Measurements from ENCODE around the gene PRKG1.

The PRKG1 gene

DNA sequence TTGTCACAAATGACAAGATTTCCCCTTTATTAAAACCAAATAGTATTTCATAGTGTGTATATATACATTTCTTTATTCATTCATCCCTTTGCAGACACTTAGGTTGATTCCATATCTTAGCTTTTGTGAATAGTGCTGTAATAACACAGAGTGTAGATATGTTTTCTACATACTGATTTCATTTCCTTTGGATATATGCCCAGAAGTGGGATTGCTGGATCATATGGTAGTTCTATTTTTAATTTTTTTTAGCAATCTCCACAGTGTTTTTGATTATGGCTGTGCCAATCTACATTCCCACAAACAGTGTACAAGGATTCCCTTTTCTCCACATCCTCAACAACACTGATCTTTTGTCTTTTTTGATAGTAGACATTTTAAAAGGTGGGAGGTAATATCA lies 578.7 kb downstream of the PRKG1 start:
- H3K27me3 Mint-ChIP-seq (ENCODE audit: low read depth), result peaks cover 3% of the 10 kb centered on the region
- H3K4me1 Mint-ChIP-seq (ENCODE audit: low read depth), result no peaks in the 10 kb centered on the region
- H3K27ac Mint-ChIP-seq, result no peak overlapping the region
- no peaks in the 10 kb centered on the region for H3K36me3 Mint-ChIP-seq (ENCODE audit: low read depth)
- H3K4me3 Mint-ChIP-seq, result no peak overlapping the region
- DNase-seq (ENCODE audit: low spot score), result no peak
- H3K9me3 Mint-ChIP-seq, result no peaks in the 10 kb centered on the region

DNA sequence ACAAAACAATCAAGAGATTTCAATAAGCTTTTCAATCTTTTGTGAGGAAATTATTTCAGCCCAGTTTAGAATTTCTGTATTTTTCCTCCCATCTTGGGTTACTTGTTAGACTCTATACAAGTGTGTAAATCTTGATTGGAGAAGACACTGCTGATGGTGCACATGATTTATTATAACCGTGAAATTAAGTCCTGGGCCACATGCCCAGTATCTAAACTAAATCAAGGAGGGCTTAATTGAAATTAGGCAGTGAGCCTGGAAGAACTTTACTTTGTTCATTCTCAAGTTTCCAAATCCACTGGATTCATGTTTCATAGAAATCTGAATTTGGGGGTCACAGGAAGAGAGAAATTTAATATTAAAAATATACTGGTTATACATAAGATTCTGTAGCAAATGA lies 580.6 kb downstream of the PRKG1 start:
- no peak for DNase-seq (ENCODE audit: low spot score)
- Mint-ChIP-seq H3K4me1 (ENCODE audit: low read depth) (no peaks in the 10 kb centered on the region), H3K4me3 (no peak overlapping the region), H3K36me3 (ENCODE audit: low read depth) (no peaks in the 10 kb centered on the region), H3K9me3 (no peaks in the 10 kb centered on the region), H3K27ac (no peak overlapping the region), H3K27me3 (ENCODE audit: low read depth) (peaks cover 3% of the 10 kb centered on the region)

DNA sequence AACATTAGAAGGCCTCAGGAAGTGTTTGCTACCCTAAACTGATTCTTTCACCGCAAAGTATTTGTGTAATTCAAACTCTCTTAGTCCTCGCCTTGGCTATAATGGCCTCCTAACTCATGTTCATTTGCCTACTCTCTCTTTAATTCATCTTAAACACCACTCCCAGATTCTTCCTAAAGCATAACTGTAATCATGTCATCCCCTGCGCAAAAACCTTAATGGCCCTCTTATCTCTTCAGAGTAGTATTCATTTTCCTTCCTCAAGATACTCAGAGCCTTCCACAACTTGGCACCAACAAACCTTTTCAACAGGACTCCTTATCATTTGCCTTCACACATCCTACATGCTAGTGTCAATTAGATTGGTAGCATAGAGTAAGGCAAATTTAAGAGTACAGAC lies 582.2 kb downstream of the PRKG1 start:
- Mint-ChIP-seq H3K9me3 (no peaks in the 10 kb centered on the region), H3K27me3 (ENCODE audit: low read depth) (peaks cover 3% of the 10 kb centered on the region), H3K36me3 (ENCODE audit: low read depth) (no peaks in the 10 kb centered on the region), H3K4me3 (no peak overlapping the region), H3K4me1 (ENCODE audit: low read depth) (no peaks in the 10 kb centered on the region), H3K27ac (no peak overlapping the region)
- no peak for DNase-seq (ENCODE audit: low spot score)

DNA sequence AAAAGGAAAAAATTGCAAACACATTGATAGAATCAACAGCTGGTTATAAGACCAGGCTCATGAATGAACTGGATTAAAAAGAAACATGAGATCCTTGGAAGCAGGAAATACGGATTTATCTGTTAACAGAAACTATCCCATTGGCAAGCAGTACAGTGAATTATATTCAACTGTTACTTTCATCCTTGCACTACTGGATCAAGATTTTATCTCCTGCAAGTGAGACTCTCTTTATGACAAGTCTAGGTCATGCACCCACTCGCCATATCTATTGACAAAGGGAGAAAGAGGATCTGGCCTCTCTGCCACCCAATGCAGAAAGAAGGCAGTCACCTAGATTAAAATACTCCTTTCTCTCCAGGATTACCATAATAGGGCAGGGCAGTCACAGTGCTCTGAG lies 583.7 kb downstream of the PRKG1 start:
- no peaks in the 10 kb centered on the region for H3K9me3 Mint-ChIP-seq
- H3K36me3 Mint-ChIP-seq (ENCODE audit: low read depth), result no peaks in the 10 kb centered on the region
- no peak for DNase-seq (ENCODE audit: low spot score)
- peaks cover 3% of the 10 kb centered on the region for H3K27me3 Mint-ChIP-seq (ENCODE audit: low read depth)
- no peaks in the 10 kb centered on the region for H3K4me1 Mint-ChIP-seq (ENCODE audit: low read depth)
- no peak overlapping the region for H3K27ac Mint-ChIP-seq
- H3K4me3 Mint-ChIP-seq, result no peak overlapping the region

DNA sequence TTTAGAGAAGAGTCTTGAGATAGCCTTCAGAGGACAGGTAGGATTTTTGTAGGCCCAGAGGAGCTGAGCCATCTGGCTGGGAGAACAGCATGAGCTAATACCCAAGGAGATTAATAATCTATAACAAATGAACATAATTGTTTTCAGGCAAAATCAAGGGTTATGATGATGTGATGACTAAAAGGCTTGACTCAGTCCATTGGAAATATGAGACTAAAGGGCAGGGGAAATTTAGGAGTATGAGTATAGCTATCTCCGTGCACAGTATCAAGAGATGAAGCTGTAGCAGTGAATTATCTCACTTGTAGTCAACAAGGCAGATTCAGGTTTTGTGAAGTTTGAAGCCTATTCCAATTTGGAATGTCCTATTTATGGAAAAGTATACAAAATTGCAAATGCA lies 585.1 kb downstream of the PRKG1 start:
- Mint-ChIP-seq H3K4me3 (no peak overlapping the region), H3K27me3 (ENCODE audit: low read depth) (peaks cover 3% of the 10 kb centered on the region), H3K36me3 (ENCODE audit: low read depth) (no peaks in the 10 kb centered on the region), H3K9me3 (no peaks in the 10 kb centered on the region), H3K27ac (no peak overlapping the region), H3K4me1 (ENCODE audit: low read depth) (no peaks in the 10 kb centered on the region)
- DNase-seq (ENCODE audit: low spot score), result no peak

DNA sequence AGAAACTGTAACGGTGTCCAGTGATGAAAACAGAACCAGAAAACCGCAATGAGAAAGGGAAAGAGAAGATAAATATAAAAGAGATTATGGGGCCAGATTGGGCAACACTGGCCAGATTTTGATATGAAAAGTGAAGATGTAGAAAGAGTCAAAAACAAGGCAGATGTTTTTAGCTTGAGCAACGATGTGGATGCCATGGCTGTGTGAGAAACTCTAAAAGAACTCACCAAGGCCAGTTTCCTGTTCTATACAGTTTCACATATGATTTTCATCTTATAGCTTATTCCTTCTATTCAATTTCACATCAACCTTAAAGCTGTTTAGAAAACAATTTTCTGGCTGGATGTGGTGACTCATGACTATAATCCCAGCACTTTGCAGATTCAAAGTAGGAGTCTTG lies 588.8 kb downstream of the PRKG1 start:
- H3K9me3 Mint-ChIP-seq, result no peaks in the 10 kb centered on the region
- H3K36me3 Mint-ChIP-seq (ENCODE audit: low read depth), result no peaks in the 10 kb centered on the region
- no peaks in the 10 kb centered on the region for H3K27me3 Mint-ChIP-seq (ENCODE audit: low read depth)
- H3K4me3 Mint-ChIP-seq, result no peak overlapping the region
- no peaks in the 10 kb centered on the region for H3K4me1 Mint-ChIP-seq (ENCODE audit: low read depth)
- DNase-seq (ENCODE audit: low spot score), result no peak
- no peak overlapping the region for H3K27ac Mint-ChIP-seq

DNA sequence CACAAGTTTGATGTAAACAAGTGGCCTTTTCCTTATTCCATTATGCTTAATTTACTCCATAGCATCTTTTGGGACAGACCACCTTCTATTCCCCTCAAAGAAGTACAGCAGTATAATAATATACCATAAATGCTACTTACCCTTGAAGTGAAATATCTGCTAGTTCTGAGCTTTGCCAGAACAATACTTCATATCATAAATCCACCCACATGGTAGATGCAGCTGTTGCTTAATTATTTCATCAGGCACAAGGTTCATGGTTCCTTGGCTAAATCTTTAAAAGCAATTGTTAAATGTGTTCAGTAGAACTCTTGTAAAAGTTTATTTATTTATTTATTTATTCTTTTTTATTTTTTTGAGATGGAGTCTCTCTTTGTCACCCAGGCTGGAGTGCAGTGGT lies 592.2 kb downstream of the PRKG1 start:
- Mint-ChIP-seq H3K27me3 (ENCODE audit: low read depth) (peaks cover 4% of the 10 kb centered on the region), H3K36me3 (ENCODE audit: low read depth) (no peaks in the 10 kb centered on the region), H3K4me1 (ENCODE audit: low read depth) (peaks cover 3% of the 10 kb centered on the region), H3K4me3 (no peak overlapping the region), H3K9me3 (no peaks in the 10 kb centered on the region), H3K27ac (no peak overlapping the region)
- no peak for DNase-seq (ENCODE audit: low spot score)

DNA sequence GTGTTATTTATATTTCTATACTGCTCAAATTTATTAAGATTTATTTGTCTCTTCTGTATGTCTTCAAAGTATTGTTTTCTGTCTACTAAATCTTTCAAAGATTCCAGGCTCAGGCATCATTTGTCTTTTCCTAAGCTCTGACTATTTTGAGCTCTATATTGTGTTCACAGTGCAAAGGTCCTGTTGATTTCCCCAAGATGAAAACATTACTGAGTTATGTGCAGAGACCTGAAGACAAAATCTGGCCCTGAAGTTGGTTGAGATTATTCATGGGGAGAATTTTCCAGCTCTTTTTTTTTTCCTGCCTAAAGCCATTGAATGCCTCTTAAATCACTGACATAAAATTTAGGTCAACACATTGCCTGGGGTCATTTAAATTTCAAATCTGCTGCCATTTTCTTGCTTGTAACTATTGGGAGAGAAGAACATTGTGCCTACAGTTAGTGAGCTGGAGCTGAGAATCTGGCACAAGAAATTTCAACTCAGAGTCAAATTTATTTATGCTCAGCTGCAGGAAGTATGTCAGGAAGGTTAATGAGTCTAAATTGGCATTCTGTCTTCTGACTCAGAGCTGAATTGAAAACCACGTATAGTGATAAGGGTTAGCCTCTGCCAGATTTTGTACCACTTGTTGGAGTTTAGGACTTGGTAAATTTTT lies 593.5 kb downstream of the PRKG1 start:
- DNase-seq (ENCODE audit: low spot score), result no peak
- Mint-ChIP-seq H3K4me3 (no peak overlapping the region), H3K27me3 (ENCODE audit: low read depth) (peaks cover 9% of the 10 kb centered on the region), H3K9me3 (no peaks in the 10 kb centered on the region), H3K27ac (no peak overlapping the region), H3K4me1 (ENCODE audit: low read depth) (peaks cover 3% of the 10 kb centered on the region), H3K36me3 (ENCODE audit: low read depth) (no peaks in the 10 kb centered on the region)

DNA sequence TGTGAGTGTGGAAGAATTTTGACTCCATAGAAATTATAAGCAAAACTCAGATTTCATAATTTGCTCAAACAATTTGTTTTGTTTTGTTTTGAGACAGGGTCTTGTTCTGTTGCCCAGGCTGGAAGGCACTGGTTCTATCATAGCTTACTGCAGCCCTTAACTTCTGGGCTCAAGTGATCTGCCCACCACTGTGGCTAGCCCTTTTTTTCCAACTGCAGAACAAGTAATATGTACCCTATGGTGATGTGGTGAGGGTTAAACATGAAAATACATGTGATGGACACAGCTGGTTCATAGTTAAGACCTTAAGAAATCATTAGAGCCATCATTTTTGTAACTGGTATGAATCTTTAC lies 594.0 kb downstream of the PRKG1 start:
- H3K27me3 Mint-ChIP-seq (ENCODE audit: low read depth), result peaks cover 11% of the 10 kb centered on the region

DNA sequence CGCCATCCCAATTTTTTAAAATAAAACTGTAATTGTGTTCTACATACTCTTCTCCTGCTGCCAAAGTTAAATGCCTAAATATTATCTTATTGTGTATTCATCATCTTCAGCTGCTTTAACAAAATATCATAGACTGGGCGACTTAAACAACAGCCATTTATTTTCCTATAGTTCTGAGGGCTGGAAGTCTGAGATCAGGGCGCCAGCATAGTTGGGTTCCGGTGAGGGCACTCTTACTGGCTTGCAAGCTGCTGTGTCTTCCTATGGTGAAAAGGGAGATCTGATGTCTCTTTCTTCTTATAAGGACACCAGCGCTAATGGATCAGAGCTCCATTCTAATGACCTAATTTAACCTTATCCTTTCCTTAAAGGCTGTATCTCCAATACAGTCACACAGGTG lies 594.8 kb downstream of the PRKG1 start:
- DNase-seq (ENCODE audit: low spot score), result no peak
- Mint-ChIP-seq H3K27ac (no peak overlapping the region), H3K4me1 (ENCODE audit: low read depth) (peaks cover 3% of the 10 kb centered on the region), H3K9me3 (no peaks in the 10 kb centered on the region), H3K4me3 (no peak overlapping the region), H3K27me3 (ENCODE audit: low read depth) (peaks cover 11% of the 10 kb centered on the region), H3K36me3 (ENCODE audit: low read depth) (no peaks in the 10 kb centered on the region)

More for the DNA sequence above, 594.0 kb downstream of the PRKG1 start:
- no peak for DNase-seq (ENCODE audit: low spot score)
- no peaks in the 10 kb centered on the region for H3K9me3 Mint-ChIP-seq
- H3K4me1 Mint-ChIP-seq (ENCODE audit: low read depth), result peaks cover 3% of the 10 kb centered on the region
- H3K4me3 Mint-ChIP-seq, result no peak overlapping the region
- no peak overlapping the region for H3K27ac Mint-ChIP-seq
- H3K36me3 Mint-ChIP-seq (ENCODE audit: low read depth), result no peaks in the 10 kb centered on the region

DNA sequence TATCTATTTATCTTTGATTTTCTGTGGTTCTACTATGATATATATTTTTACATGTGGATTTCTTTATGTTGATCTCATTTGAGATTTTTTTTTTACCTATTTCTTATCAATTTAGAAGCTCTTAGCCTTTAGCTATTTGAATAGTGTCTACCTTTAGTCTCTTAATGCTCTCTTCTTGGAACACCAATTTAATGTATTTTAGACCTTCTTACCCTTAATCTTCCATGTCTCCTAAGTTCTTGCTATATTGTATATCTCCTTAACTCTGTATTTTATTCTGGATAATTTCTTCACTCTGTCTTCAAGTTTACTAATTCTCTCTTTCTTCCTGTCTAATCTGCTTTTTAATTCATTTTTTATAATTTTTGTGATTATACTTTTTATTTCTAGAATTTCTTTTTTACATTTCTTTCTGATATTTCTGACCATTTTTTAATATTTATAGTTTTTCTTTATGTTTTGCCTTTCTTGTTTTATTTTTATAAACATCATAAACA lies 597.8 kb downstream of the PRKG1 start:
- H3K36me3 Mint-ChIP-seq (ENCODE audit: low read depth), result no peaks in the 10 kb centered on the region
- H3K9me3 Mint-ChIP-seq, result no peaks in the 10 kb centered on the region
- peaks cover 3% of the 10 kb centered on the region for H3K4me1 Mint-ChIP-seq (ENCODE audit: low read depth)
- H3K4me3 Mint-ChIP-seq, result no peak overlapping the region
- no peak overlapping the region for H3K27ac Mint-ChIP-seq
- H3K27me3 Mint-ChIP-seq (ENCODE audit: low read depth), result peaks cover 13% of the 10 kb centered on the region
- DNase-seq (ENCODE audit: low spot score), result no peak

DNA sequence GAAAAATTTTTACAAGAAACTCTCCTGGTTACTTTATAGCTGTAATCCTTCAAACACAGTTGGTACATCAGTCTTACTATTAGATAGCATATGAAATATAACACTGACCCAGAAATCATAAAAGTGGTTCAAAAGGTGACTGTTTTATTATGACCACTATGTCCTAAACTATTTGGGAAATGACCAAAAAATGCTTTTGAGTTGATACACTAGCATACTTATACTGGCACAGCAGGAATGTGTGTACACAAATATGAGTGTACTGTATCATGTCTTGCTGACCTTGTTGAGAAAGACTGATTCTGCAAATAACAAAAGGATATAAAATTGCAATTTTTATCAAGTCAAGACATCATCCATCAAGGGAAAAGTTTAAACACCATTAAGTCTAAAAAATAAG lies 600.8 kb downstream of the PRKG1 start:
- no peak for DNase-seq (ENCODE audit: low spot score)
- H3K9me3 Mint-ChIP-seq, result no peaks in the 10 kb centered on the region
- peaks cover 22% of the 10 kb centered on the region for H3K27me3 Mint-ChIP-seq (ENCODE audit: low read depth)
- no peak overlapping the region for H3K4me3 Mint-ChIP-seq
- no peaks in the 10 kb centered on the region for H3K36me3 Mint-ChIP-seq (ENCODE audit: low read depth)
- peaks cover 3% of the 10 kb centered on the region for H3K4me1 Mint-ChIP-seq (ENCODE audit: low read depth)
- H3K27ac Mint-ChIP-seq, result no peak overlapping the region

DNA sequence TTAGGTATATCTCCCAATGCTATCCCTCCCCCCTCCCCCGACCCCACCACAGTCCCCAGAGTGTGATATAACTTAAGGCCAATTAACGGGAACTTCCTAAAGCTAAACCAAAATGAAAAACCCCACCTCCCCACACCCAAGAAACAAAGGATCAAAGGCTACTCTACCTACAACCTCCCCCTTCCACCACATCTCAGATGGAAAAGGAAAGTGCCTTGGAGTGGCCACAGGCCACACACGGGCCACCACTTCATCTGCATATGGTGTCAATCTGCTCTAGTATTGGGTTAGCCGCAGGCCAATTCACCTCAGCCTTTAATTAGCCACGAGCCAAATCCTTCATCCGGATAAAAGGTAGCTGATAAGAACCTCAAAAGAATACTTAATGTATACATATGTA lies 605.6 kb downstream of the PRKG1 start:
- H3K27ac Mint-ChIP-seq, result no peak overlapping the region
- H3K27me3 Mint-ChIP-seq (ENCODE audit: low read depth), result peaks cover 29% of the 10 kb centered on the region
- no peak overlapping the region for H3K4me3 Mint-ChIP-seq
- DNase-seq (ENCODE audit: low spot score), result no peak
- H3K36me3 Mint-ChIP-seq (ENCODE audit: low read depth), result no peaks in the 10 kb centered on the region
- no peaks in the 10 kb centered on the region for H3K9me3 Mint-ChIP-seq
- H3K4me1 Mint-ChIP-seq (ENCODE audit: low read depth), result peaks cover 2% of the 10 kb centered on the region

DNA sequence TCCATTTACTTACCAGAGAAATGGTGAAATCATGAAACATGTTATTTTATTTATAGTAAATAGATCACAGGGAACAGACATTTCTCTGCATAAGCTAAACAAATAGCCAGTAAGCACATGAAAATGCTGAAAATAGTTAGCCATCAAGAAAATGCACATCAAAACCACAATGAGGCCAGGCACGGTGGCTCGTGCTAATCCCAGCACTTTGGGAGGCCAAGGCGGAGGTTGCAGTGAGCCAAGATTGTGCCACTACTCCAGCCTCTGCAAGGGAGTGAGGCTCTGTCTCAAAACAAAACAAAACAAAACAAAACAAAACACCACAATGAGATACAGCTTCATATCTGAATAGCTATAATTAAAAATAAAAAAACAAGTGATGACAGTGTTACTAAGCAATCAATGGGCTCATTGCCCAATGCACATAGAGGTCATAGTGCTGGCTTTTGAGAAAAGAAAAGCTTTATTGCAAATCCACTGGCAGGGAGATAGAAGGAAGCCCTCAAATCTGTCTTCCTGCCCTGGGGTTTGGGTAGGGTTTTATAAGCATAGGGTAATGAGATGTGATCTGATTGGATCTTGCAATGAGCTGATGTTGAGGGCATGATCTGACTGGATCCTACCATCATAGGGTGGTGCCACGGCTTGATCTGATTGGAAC lies 608.9 kb downstream of the PRKG1 start:
- Mint-ChIP-seq H3K9me3 (no peaks in the 10 kb centered on the region), H3K4me1 (ENCODE audit: low read depth) (peaks cover 2% of the 10 kb centered on the region), H3K36me3 (ENCODE audit: low read depth) (no peaks in the 10 kb centered on the region), H3K27me3 (ENCODE audit: low read depth) (peaks cover 25% of the 10 kb centered on the region), H3K4me3 (no peak overlapping the region), H3K27ac (no peak overlapping the region)
- DNase-seq (ENCODE audit: low spot score), result no peak

DNA sequence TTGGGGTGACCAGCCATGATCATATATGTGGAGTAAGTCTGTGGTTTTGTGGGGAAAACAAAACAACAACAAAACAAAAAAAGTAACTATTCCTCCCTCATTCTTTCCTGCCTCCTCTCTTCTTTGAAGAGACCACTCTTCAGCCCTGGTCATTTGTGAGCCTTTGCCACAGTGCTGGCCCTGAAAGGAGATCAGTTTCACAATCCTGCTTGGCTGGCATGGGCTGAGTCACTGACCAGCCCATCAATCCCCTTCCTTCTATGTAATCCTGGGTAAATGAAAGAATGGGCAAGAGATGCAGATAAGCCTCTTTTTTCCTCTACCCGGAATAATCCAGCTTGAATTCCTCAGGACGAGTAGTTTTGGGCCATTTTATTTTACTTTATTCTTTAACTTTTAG lies 611.5 kb downstream of the PRKG1 start:
- Mint-ChIP-seq H3K27ac (no peak overlapping the region), H3K4me1 (ENCODE audit: low read depth) (peaks cover 2% of the 10 kb centered on the region), H3K4me3 (no peak overlapping the region), H3K9me3 (peaks cover 10% of the 10 kb centered on the region), H3K36me3 (ENCODE audit: low read depth) (no peaks in the 10 kb centered on the region), H3K27me3 (ENCODE audit: low read depth) (peaks cover 12% of the 10 kb centered on the region)
- DNase-seq (ENCODE audit: low spot score), result no peak
